GM23338 (cell line): ENCODE results near the gene MTOR. TPM values are rescaled to one million over a fixed set of nuclear protein-coding genes. Genes with fewer than 3 reads are reported as not detected.

Experiments used
- ATAC-seq: fragments of 200-7000 bp; cut with Tn5 transposase; 3 replicates; pipeline ENCODE4 v1.9.1; 2020
- DNase-seq: peaks from one replicate; pipeline ENCODE4 v3.0.0-alpha.2; 2015; ENCODE audit warnings: low spot score
- H2AFZ ChIP-seq: fragments of 200-600 bp; sonication (generic); 2 replicates; pipeline ENCODE4 v1.8.0; 2016; ENCODE audit warnings: antibody characterized with exemption, mild to moderate bottlenecking, moderate library complexity
- H3F3A ChIP-seq: fragments of 200-600 bp; sonication (generic); replicated peaks from 2 replicates; pipeline ENCODE4 v1.8.0; 2017; ENCODE audit warnings: antibody characterized with exemption, mixed run types, low read depth
- H3K27ac ChIP-seq: fragments of 200-600 bp; sonication (generic); 2 replicates; pipeline ENCODE4 v1.6.1; 2016; ENCODE audit warnings: low read depth
- H3K27me3 ChIP-seq: fragments of 200-600 bp; sonication (generic); 2 replicates; pipeline ENCODE4 v1.8.0; 2016; ENCODE audit warnings: mild to moderate bottlenecking, mixed run types, moderate library complexity; ENCODE audit not compliant: insufficient read depth
- H3K36me3 ChIP-seq: fragments of 200-600 bp; sonication (generic); 2 replicates; pipeline ENCODE4 v1.8.0; 2016; ENCODE audit warnings: mild to moderate bottlenecking; ENCODE audit not compliant: insufficient read depth
- H3K4me1 ChIP-seq: fragments of 200-600 bp; sonication (generic); 2 replicates; pipeline ENCODE4 v1.8.0; 2016; ENCODE audit warnings: mild to moderate bottlenecking, moderate library complexity; ENCODE audit not compliant: insufficient read depth
- H3K4me2 ChIP-seq: fragments of 200-600 bp; sonication (generic); 2 replicates; pipeline ENCODE4 v1.7.1; 2017; ENCODE audit warnings: mixed run types
- H3K4me3 ChIP-seq: fragments of 200-600 bp; sonication (generic); 2 replicates; pipeline ENCODE4 v1.6.1; 2016; ENCODE audit warnings: mixed run types
- H3K79me2 ChIP-seq: fragments of 200-600 bp; sonication (generic); replicated peaks from 2 replicates; pipeline ENCODE4 v1.8.0; 2017; ENCODE audit warnings: mild to moderate bottlenecking; ENCODE audit not compliant: insufficient read depth
- H3K9me2 ChIP-seq: fragments of 200-600 bp; sonication (generic); 2 replicates; pipeline ENCODE4 v1.8.0; 2017; ENCODE audit not compliant: insufficient read depth
- H4K20me1 ChIP-seq: fragments of 200-600 bp; sonication (generic); replicated peaks from 2 replicates; pipeline ENCODE4 v1.8.0; 2017; ENCODE audit warnings: mild to moderate bottlenecking; ENCODE audit not compliant: insufficient read depth
- H3K27ac Mint-ChIP-seq: 2 replicates; pipeline ENCODE4 v1.8.0; 2020; ENCODE audit warnings: inconsistent platforms, mild to moderate bottlenecking, moderate library complexity, mixed read lengths
- H3K27me3 Mint-ChIP-seq: 3 replicates; pipeline ENCODE4 v1.8.0; 2022; ENCODE audit warnings: low read depth, mild to moderate bottlenecking, moderate library complexity, mixed read lengths, inconsistent platforms; ENCODE audit not compliant: insufficient read depth, poor library complexity
- H3K36me3 Mint-ChIP-seq: 3 replicates; pipeline ENCODE4 v1.8.0; 2021; ENCODE audit warnings: low read depth, mild to moderate bottlenecking, inconsistent platforms, moderate library complexity, mixed read lengths
- H3K4me1 Mint-ChIP-seq: 3 replicates; pipeline ENCODE4 v1.8.0; 2020; ENCODE audit warnings: mild to moderate bottlenecking, inconsistent platforms, mixed read lengths
- H3K4me3 Mint-ChIP-seq: 3 replicates; pipeline ENCODE4 v1.8.0; 2021; ENCODE audit warnings: moderate library complexity, mild to moderate bottlenecking, inconsistent platforms, mixed read lengths
- H3K9me3 Mint-ChIP-seq: 3 replicates; pipeline ENCODE4 v1.8.0; 2020; ENCODE audit warnings: moderate library complexity, mild to moderate bottlenecking, inconsistent platforms, mixed read lengths
- CREB1 ChIP-seq: fragments of 250-450 bp; sonication (Bioruptor Pico); IDR thresholded peaks from 2 replicates; pipeline ENCODE4 v1.5.0; 2020; ENCODE audit warnings: low read depth, mild to moderate bottlenecking, moderate library complexity
- CTCF ChIP-seq, 2 experiments: fragments of 200-600 bp in 1 of 2; sonication (generic) in 1 of 2; conservative IDR thresholded peaks; 2 replicates each; pipeline versions ENCODE4 v1.5.1 to v1.6.1; 2016 to 2017; ENCODE audit warnings: antibody characterized with exemption in 2 of 2, low read depth in 2 of 2, mild to moderate bottlenecking in 2 of 2, moderate library complexity in 1 of 2
- ETS1 ChIP-seq: IDR thresholded peaks from 2 replicates; pipeline ENCODE4 v1.6.1; 2016; ENCODE audit warnings: antibody characterized with exemption
- EZH2 ChIP-seq: fragments of 200-600 bp; sonication (generic); IDR thresholded peaks from one replicate; pipeline ENCODE4 v1.8.0; 2017; ENCODE audit warnings: antibody characterized with exemption, mild to moderate bottlenecking, low read depth; ENCODE audit not compliant: unreplicated experiment
- EZH2phosphoT487 ChIP-seq: fragments of 200-600 bp; sonication (generic); IDR thresholded peaks from one replicate; pipeline ENCODE4 v1.8.1; 2018; ENCODE audit warnings: antibody characterized with exemption; ENCODE audit not compliant: unreplicated experiment
- JUNB ChIP-seq: IDR thresholded peaks from one replicate; pipeline ENCODE4 v1.6.1; 2016; ENCODE audit warnings: antibody characterized with exemption; ENCODE audit not compliant: unreplicated experiment
- NANOG ChIP-seq: IDR thresholded peaks from 2 replicates; pipeline ENCODE4 v1.6.1; 2016; ENCODE audit warnings: antibody characterized with exemption, borderline replicate concordance
- POLR2AphosphoS5 ChIP-seq: IDR thresholded peaks from 2 replicates; pipeline ENCODE4 v1.6.1; 2016; ENCODE audit warnings: antibody characterized with exemption, low read depth
- REST ChIP-seq: IDR thresholded peaks from one replicate; pipeline ENCODE4 v1.6.1; 2018; ENCODE audit warnings: antibody characterized with exemption; ENCODE audit not compliant: unreplicated experiment
- STAT1 ChIP-seq: IDR thresholded peaks from one replicate; pipeline ENCODE4 v1.6.1; 2016; ENCODE audit warnings: antibody characterized with exemption; ENCODE audit not compliant: unreplicated experiment
- ZNF114 ChIP-seq: fragments of 250-450 bp; sonication (Bioruptor Pico); IDR thresholded peaks from 2 replicates; pipeline ENCODE4 v1.5.0; 2020; ENCODE audit warnings: mild to moderate bottlenecking, moderate library complexity
- ZNF331 ChIP-seq: fragments of 250-450 bp; sonication (Bioruptor Pico); IDR thresholded peaks from 2 replicates; pipeline ENCODE4 v1.5.0; 2020; ENCODE audit warnings: low read depth, mild to moderate bottlenecking, moderate library complexity
- polyA plus RNA-seq: library from polyadenylated mRNA; unstranded; fragments of >200 nt; fragmentation: Nextera tagmentation; extraction: Ambion mirVana; gene quantifications from 2 replicates; pipeline ENCODE4 v1.2.1, GENCODE V29; 2016
- total RNA-seq: library from RNA; depleted of rRNA; stranded (reverse); fragments of >200 nt; shearing (Covaris generic); gene quantifications from 2 replicates; pipeline ENCODE4 v1.2.3, GENCODE V29; 2014
- TF ChIP-seq, protein P1 (sequence below): fragments of 250-450 bp; sonication (Bioruptor Pico); IDR thresholded peaks from 2 replicates; pipeline ENCODE4 v1.5.0; 2020; ENCODE audit warnings: mild to moderate bottlenecking, moderate library complexity

Gene MTOR
- total and polyA plus RNA-seq, 2 experiments from 2014 or later: 22.8 to 98.0 TPM

- Histone ChIP-seq H3K27ac (no peak overlapping the region; the same call in 1 of the 2 replicates), H3K36me3 (peaks cover 39% of the 10 kb centered on the region), H3K4me1 (no peaks in the 10 kb centered on the region), H3K9me2 (no peaks in the 10 kb centered on the region), H3K27me3 (no peaks in the 10 kb centered on the region), H3K79me2 (no peaks in the 10 kb centered on the region), H3F3A (peaks cover 25% of the 10 kb centered on the region), H3K4me3 (no peak overlapping the region), H4K20me1 (peaks cover 9% of the 10 kb centered on the region; the same call in 1 of the 2 replicates), H2AFZ (no peak overlapping the region), H3K4me2 (no peak overlapping the region)
- ATAC-seq (no peak), DNase-seq (no peak)
- H3K27me3 Mint-ChIP-seq: peaks cover 4% of the 10 kb centered on the region
- H3K27ac Mint-ChIP-seq: no peak overlapping the region
- peaks cover 6% of the 10 kb centered on the region; the same call in 2 of the 3 replicates for H3K4me1 Mint-ChIP-seq
- H3K36me3 Mint-ChIP-seq: peaks cover 89% of the 10 kb centered on the region
- no peak overlapping the region for H3K4me3 Mint-ChIP-seq
- TF ChIP-seq NANOG (no peak), CREB1 (CRISPR knock-in tag) (no peak), EZH2 (no peak), JUNB (no peak), ETS1 (no peak), ZNF331 (no peak), EZH2phosphoT487 (no peak), CTCF (conservative IDR thresholded peaks at IDR 0.05; ENCODE audit: low read depth in 2 of 2) (no peak), REST (no peak), POLR2AphosphoS5 (no peak), STAT1 (no peak), ZNF114 (CRISPR knock-in tag) (no peak)
- TF ChIP-seq, protein P1, sequence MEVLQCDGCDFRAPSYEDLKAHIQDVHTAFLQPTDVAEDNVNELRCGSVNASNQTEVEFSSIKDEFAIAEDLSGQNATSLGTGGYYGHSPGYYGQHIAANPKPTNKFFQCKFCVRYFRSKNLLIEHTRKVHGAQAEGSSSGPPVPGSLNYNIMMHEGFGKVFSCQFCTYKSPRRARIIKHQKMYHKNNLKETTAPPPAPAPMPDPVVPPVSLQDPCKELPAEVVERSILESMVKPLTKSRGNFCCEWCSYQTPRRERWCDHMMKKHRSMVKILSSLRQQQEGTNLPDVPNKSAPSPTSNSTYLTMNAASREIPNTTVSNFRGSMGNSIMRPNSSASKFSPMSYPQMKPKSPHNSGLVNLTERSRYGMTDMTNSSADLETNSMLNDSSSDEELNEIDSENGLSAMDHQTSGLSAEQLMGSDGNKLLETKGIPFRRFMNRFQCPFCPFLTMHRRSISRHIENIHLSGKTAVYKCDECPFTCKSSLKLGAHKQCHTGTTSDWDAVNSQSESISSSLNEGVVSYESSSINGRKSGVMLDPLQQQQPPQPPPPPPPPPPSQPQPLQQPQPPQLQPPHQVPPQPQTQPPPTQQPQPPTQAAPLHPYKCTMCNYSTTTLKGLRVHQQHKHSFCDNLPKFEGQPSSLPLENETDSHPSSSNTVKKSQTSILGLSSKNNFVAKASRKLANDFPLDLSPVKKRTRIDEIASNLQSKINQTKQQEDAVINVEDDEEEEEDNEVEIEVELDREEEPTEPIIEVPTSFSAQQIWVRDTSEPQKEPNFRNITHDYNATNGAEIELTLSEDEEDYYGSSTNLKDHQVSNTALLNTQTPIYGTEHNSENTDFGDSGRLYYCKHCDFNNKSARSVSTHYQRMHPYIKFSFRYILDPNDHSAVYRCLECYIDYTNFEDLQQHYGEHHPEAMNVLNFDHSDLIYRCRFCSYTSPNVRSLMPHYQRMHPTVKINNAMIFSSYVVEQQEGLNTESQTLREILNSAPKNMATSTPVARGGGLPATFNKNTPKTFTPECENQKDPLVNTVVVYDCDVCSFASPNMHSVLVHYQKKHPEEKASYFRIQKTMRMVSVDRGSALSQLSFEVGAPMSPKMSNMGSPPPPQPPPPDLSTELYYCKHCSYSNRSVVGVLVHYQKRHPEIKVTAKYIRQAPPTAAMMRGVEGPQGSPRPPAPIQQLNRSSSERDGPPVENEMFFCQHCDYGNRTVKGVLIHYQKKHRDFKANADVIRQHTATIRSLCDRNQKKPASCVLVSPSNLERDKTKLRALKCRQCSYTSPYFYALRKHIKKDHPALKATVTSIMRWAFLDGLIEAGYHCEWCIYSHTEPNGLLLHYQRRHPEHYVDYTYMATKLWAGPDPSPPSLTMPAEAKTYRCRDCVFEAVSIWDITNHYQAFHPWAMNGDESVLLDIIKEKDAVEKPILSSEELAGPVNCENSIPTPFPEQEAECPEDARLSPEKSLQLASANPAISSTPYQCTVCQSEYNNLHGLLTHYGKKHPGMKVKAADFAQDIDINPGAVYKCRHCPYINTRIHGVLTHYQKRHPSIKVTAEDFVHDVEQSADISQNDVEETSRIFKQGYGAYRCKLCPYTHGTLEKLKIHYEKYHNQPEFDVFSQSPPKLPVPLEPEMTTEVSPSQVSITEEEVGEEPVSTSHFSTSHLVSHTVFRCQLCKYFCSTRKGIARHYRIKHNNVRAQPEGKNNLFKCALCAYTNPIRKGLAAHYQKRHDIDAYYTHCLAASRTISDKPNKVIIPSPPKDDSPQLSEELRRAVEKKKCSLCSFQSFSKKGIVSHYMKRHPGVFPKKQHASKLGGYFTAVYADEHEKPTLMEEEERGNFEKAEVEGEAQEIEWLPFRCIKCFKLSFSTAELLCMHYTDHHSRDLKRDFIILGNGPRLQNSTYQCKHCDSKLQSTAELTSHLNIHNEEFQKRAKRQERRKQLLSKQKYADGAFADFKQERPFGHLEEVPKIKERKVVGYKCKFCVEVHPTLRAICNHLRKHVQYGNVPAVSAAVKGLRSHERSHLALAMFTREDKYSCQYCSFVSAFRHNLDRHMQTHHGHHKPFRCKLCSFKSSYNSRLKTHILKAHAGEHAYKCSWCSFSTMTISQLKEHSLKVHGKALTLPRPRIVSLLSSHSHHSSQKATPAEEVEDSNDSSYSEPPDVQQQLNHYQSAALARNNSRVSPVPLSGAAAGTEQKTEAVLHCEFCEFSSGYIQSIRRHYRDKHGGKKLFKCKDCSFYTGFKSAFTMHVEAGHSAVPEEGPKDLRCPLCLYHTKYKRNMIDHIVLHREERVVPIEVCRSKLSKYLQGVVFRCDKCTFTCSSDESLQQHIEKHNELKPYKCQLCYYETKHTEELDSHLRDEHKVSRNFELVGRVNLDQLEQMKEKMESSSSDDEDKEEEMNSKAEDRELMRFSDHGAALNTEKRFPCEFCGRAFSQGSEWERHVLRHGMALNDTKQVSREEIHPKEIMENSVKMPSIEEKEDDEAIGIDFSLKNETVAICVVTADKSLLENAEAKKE (CRISPR knock-in tag): no peak
- H3K9me3 Mint-ChIP-seq: no peaks in the 10 kb centered on the region
Measured at GRCh38 chr1:11067716-11068599, 194.4 kb downstream of the MTOR start.
